GM21737 (cell line): Measurements from ENCODE around the gene GLRX5.

Experiments used
- ATAC-seq: cut with Tn5 transposase; IDR thresholded peaks from one replicate; pipeline ENCODE4 v1.9.1; 2021; ENCODE audit warnings: mild to moderate bottlenecking, moderate library complexity; ENCODE audit not compliant: unreplicated experiment

Gene GLRX5

DNA sequence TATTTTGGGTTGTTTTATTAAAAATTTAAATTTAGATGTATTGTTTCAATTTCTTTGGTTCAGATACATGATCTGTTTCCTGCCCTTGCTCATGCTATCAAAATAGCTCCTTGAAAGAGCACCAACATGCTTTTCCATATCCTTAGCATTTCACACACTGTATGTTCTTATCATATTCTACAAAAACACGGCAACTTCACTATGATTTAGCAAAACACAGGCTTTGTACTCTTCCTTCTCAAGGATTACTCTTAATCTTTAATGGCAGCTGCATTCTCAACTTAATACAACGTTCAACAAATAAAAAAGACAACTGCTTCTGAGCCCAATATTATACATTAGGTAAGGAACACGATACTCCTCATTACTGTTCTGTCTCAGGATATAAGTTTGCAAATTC lies 2.9 kb upstream of the GLRX5 start:
- no peak for ATAC-seq

DNA sequence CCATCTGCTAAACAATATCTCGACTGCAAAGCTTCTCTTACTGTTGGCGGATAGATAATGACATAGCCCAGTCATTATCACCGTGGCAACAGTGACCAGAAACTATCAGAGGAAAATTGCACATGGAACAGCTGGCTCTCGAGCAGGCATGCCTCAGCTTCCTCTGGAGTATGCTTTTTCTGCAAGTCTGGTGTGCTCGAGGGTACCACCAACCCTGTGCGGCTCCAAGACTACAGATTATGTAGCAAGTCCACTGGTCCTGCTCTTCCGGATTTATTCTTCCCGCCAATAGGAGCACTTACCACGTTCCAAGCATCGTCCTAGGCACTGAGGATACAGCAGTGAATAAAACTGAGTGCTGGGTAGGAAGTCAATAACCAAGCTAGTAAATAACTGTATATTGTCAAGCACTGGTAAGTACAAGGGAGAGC lies 1.4 kb upstream of the GLRX5 start:
- no peak for ATAC-seq

DNA sequence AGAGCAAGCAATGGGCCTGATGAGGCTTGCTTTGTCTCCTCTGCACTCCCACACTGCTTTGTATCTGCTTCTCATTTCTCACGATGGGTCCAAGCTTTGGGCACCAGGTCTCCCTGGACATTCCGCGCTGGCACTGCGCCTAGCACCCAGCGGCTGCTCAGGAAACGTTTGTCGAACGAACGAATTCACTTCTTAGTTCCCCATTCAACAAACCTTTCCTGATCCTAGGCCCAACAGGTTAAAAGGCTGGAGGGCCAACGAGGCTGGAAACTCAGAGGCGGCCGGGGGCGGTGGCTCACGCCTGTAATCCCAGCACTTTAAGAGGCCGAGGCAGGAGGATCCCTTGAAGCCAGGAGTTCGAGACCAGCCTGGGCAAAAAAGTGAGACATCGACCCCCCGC lies 1.0 kb upstream of the GLRX5 start:
- no peak for ATAC-seq

GRCh38 chr14:95535226-95536021 lies 574 bp downstream of the GLRX5 start:
- peak; percentile 0 for ATAC-seq

- ATAC-seq: no peak
Observed at GRCh38 chr14:95536036-95536593, 1.3 kb downstream of the GLRX5 start.

DNA sequence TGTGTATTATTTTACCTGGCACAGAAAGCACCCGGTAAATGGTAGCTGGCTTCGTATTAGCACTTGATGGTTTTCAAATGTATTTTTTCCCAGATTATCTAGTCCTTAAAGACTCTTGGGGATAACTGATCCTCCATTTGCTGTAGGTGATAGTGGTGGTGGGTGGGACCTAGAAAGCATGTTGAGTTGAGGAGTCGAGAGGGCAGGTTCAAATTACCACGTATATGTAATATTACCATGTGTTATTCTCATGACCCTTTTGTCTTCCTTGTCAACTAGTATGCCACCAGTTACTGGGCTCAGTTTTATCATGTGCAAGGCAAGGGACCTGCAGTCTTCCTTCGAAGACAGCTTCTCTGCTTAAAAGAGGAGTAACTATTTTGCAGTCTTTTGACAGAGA lies 1.8 kb downstream of the GLRX5 start:
- no peak for ATAC-seq

- no peak for ATAC-seq
Observed at GRCh38 chr14:95537298-95538089, 2.6 kb downstream of the GLRX5 start.

- no peak for ATAC-seq
Observed at GRCh38 chr14:95538801-95539509, 4.1 kb downstream of the GLRX5 start.

DNA sequence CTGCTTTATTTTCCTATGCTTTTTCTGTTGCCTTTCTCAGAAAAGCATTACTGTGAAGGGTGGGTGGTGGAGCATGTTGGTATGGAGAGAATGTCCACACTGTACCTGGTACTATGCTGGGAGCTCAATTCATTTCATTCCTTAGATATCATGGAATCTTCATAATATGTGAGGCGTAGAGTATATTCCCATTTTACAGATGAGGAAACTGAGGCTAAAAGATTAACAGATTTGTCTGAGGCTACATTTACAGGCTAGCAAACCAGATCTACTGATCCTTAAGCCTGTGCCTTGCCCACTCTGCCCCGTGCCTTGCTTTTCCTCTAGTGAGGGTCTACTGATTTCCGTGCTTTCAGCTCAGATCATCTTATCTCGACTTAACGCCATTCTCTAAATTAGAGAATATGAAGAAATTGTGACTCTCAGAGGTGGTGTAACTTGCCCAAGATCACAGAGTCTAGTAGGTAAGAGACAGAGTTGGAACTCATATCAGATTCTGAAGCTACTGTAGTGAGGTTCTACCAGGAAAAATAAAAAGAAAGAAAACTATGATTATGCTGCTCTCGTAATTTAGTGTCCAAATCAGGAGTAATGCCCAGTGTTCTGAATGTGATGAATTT lies 5.5 kb downstream of the GLRX5 start:
- no peak for ATAC-seq

GRCh38 chr14:95541346-95541745 lies 6.5 kb downstream of the GLRX5 start:
- no peak for ATAC-seq

DNA sequence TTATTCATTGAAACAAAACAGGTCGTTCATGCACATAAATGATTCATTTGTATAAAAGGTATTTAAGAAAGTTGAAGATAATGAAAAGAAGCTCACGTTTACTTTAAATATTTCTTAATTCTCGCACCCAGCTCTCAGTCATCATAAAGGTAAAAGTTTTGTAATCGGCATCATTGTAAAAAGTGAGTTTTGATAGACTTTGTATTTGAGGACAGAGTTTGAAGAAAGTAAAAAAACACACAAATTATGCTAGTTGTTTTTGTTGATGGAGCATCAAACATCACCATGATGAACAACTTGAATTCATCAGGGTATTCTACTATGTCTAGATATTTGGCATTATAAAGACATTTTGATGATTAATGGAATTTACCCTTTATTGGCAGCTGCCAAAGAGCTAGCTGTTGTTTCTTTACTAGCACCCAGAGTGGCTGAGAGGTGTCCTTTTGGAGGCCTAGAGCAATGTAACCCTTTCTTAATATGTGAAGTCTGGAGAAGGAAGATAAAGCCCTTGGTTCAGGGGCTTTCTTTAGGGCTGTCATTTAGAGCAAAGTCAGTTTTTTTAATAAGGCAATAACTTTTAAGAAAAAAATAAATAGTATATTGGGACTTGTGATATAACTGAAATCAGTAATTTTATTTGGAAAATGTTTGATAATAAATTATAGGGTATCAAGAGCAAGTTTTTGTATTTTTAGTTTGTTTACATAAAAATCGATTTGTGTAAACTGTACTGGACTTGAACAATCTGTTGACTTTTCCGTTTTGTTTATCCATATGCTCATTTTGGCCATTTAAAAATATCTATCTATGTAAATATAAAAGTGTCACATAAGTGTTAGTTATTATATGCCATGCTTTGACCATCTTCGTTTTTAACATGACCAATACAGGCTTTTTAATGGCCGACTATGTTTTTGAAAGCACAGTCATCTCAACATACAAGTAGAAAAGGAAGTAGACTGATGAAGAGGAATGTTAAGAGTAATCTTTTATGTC lies 7.4 kb downstream of the GLRX5 start:
- no peak for ATAC-seq

- no peak for ATAC-seq
Observed at GRCh38 chr14:95543021-95543420, 8.2 kb downstream of the GLRX5 start.

DNA sequence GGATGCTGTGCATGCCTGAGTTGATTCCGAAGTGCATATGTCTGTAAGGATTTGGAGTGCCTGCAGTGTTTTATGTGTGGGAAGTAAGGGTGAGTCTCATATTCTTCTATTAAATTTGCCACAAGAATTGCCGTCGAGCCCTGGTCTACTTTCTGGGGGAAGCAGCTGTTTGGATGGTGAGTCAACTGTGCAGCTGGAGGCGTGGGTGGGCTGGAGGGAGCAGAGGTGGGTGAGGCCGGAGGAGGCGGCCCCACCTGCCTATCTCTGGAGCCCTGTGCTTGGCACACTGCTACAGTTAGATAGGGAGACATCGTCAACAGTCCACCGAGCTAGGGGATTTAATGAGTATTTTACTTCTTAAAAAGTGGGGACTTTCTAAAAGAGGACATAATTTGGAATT lies 9.7 kb downstream of the GLRX5 start:
- ATAC-seq: no peak

DNA sequence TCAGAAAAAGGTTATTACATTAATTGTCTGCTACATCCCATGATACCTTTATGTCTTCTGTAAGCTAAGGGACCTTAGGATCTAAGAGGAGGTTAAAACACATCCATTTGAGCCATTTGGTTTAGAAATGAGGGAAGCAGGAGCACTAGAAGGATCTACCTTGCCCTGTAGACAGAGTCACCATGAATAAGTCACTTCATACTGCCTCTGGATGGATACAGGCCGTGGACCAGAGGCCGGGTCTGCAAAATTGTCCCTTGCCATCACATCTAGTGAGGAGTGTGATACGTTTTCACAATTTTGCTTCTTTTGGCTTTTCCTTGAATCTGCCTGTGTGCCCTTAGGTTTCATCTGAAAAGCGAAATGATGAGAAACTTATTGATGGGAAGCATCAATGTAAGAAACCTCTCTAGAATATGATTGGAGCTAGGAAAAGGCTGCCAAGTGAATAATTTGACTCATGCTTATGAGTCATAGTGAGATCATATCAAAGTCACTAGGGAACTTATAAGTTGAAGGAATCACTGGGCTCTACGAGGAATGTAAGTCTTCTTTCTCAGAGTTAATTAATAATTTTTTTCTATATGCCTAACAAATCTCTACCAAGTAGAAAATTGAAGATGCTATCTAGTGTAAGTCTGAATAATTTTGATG lies 10.8 kb downstream of the GLRX5 start:
- no peak for ATAC-seq

GRCh38 chr14:95547272-95547625 lies 12.4 kb downstream of the GLRX5 start:
- ATAC-seq: no peak

GRCh38 chr14:95547626-95548327 lies 12.9 kb downstream of the GLRX5 start:
- ATAC-seq: no peak

DNA sequence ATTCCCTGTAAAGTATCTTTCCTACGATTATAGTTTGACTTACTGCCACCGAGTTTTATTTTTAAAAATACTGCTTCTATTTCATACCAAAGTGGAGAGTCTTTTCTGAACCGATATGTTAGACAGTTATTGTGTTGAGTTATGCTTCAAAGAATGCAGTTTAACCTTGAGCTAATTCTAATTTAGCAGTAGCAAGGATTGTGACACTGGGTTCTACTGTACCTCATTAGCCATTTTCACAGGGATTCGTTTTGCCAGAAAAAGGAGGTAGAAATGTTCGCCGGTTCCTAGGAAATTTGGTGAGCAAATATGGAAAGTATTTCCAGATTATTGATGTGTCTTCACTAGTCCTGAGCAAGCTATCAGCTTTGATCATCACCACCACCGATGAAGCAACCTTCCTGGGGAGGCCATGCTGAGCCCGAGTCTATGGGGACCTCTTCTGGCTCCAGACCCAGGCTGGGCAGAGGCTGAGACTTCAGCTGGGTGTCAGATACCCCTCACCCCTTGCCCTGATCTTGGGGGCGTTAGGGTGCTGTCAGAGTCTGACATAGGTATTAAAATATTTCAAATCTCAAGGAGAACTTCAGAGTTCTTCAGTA lies 13.6 kb downstream of the GLRX5 start:
- ATAC-seq: no peak
